ENCODE data around the gene PRKAG2.

DNA sequence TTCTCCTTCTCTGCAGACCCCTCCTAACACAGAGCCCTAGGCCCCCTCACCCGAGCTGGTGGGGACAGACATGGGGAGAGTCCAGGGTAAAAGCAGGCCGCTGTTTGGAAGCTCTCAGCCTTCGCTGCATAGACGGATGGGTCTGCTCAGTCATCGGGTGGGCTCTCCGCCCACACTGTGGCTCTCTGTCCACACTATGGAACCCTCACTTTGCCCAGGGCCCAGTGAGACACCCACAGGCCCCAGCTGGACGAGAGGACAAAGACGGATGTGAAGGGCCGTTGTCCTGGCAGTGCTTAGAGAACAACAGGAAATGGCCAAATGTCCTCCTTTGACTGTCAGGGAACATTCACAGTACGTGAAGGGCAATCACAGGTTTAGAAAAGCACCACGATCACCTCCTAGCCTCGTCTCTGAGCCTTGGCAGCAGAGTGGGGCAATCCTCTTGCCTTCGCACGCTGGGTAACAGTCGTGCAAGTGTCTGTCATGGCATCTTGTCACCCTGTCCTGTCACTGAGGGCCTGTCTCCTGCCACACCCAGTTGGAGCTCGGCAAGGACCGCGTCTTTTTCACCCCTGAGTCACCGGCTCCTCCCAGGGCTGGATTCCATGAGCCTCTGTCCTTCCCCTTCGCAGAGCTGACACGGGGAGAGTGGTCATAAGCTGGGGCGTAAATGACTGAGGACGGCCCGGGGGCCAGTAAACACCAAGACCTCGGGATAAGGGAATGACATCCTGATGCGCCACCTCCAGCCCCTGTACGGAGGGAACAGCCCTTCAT, 80.6 kb downstream of the PRKAG2 start:
- TF ChIP-seq EZH2 (IDR thresholded peaks at IDR 0.05; ENCODE audit: insufficient read depth, poor library complexity, severe bottlenecking) (no peak), EZH2phosphoT487 (IDR thresholded peaks at IDR 0.05; ENCODE audit: insufficient read depth, low read depth) (no peak)
